K562 (cell line): ENCODE results near the gene RABL6. TPM values are rescaled to one million over a fixed set of nuclear protein-coding genes. Genes with fewer than 3 reads are reported as not detected.

ENCODE experiments used
- ATAC-seq: fragments of 200-7000 bp; cut with Tn5 transposase; 3 replicates; pipeline ENCODE4 v1.9.1; 2020; ENCODE audit warnings: moderate library complexity
- BruUV-seq: library from RNA; stranded (reverse); fragments of 400-500 nt; replicated peaks from 2 replicates; lab custom pipeline; 2021; lab: Mats Ljungman, UMichigan
- CTCF ChIA-PET: fragments of 300-600 bp; formaldehyde crosslinking; extraction: SDS; loops from one replicate; lab custom pipeline; 2021; ENCODE audit warnings: low intra/inter-chr PET ratio; lab: Yijun Ruan, JAX
- POLR2A ChIA-PET: fragments of 300-600, 350-650 bp; sonication (Branson Sonifier 250); formaldehyde crosslinking; extraction: SDS; loops from one replicate; lab custom pipeline; 2021; ENCODE audit warnings: antibody characterized with exemption, inconsistent platforms; lab: Yijun Ruan, JAX
- DNase-seq, 4 experiments: peaks; one replicate each; pipeline versions ENCODE4 v3.0.0 to v3.0.0-alpha.2; 2011 to 2018; ENCODE audit warnings: low spot score in 3 of 4, mixed read lengths in 3 of 4; ENCODE audit errors: extremely low read depth in 1 of 4
- FAIRE-seq: peaks from 2 replicates; lab custom pipeline; 2011; peaks lifted over from hg19 to GRCh38; lab: Jason Lieb, UNC
- H2AFZ ChIP-seq: 2 replicates; pipeline ENCODE4 v1.6.0; 2011; ENCODE audit warnings: low read depth, low read length, control low read depth, inconsistent platforms
- H3K27ac ChIP-seq: fragments of 200-600 bp; 3 replicates; pipeline ENCODE4 v1.8.0; 2011; ENCODE audit warnings: low read depth, mild to moderate bottlenecking, control low read depth, inconsistent platforms, low read length, moderate library complexity, mixed read lengths; ENCODE audit errors: extremely low read depth
- H3K27me3 ChIP-seq, 2 experiments: fragments of 300-600 bp in 1 of 2; 2 replicates in 1 of 2; 3 replicates in 1 of 2; pipeline versions ENCODE4 v1.6.0 to v1.8.0; 2011; ENCODE audit warnings: inconsistent platforms in 2 of 2, low read length in 2 of 2, mild to moderate bottlenecking in 1 of 2, mixed read lengths in 1 of 2, moderate library complexity in 1 of 2; ENCODE audit not compliant: control insufficient read depth in 2 of 2, insufficient read depth in 2 of 2
- H3K36me3 ChIP-seq: fragments of 300-600 bp; 3 replicates; pipeline ENCODE4 v1.8.0; 2011; ENCODE audit warnings: mild to moderate bottlenecking, low read length, inconsistent platforms; ENCODE audit not compliant: control insufficient read depth, insufficient read depth
- H3K4me1 ChIP-seq, 2 experiments: fragments of 200-600 bp in 1 of 2; replicated peaks in 1 of 2; 2 replicates in 1 of 2; 3 replicates in 1 of 2; pipeline versions ENCODE4 v1.5.1 to v1.8.0; 2011; ENCODE audit warnings: inconsistent platforms in 2 of 2, low read length in 2 of 2, mild to moderate bottlenecking in 1 of 2, mixed read lengths in 1 of 2, moderate library complexity in 1 of 2; ENCODE audit not compliant: control insufficient read depth in 2 of 2, insufficient read depth in 2 of 2
- H3K4me2 ChIP-seq: 2 replicates; pipeline ENCODE4 v1.6.1; 2011; ENCODE audit warnings: low read length, control low read depth, inconsistent platforms, mixed read lengths; ENCODE audit not compliant: insufficient read depth
- H3K4me3 ChIP-seq: fragments of 200-600 bp; sonication (generic), shearing (Covaris generic); 2 replicates; pipeline ENCODE4 v1.5.1; 2016; ENCODE audit warnings: control low read depth, inconsistent platforms
- H3K79me2 ChIP-seq: fragments of 200-600 bp; 3 replicates; pipeline ENCODE4 v1.8.0; 2011; ENCODE audit warnings: low read length, inconsistent platforms; ENCODE audit not compliant: control insufficient read depth, insufficient read depth
- H3K9ac ChIP-seq, 2 experiments: 2 replicates each; pipeline versions ENCODE4 v1.6.0 to v1.6.1; 2011; ENCODE audit warnings: low read depth in 2 of 2, low read length in 2 of 2, control low read depth in 1 of 2, inconsistent platforms in 1 of 2, mild to moderate bottlenecking in 1 of 2, mixed read lengths in 1 of 2; ENCODE audit not compliant: insufficient read depth in 1 of 2
- H3K9me1 ChIP-seq: one replicate; pipeline ENCODE4 v1.6.0; 2011; ENCODE audit warnings: inconsistent platforms, mild to moderate bottlenecking, low read length, moderate library complexity; ENCODE audit not compliant: control insufficient read depth, insufficient read depth
- H3K9me3 ChIP-seq: replicated peaks from 2 replicates; pipeline ENCODE4 v1.5.1; 2011; ENCODE audit warnings: low read depth, low read length, inconsistent platforms; ENCODE audit not compliant: control insufficient read depth, insufficient read depth
- H4K20me1 ChIP-seq: replicated peaks from 2 replicates; pipeline ENCODE4 v1.6.1; 2011; ENCODE audit warnings: low read length, inconsistent platforms, mixed read lengths; ENCODE audit not compliant: control insufficient read depth, insufficient read depth
- FOXO4 ChIP-seq: fragments of 450-650 bp; formaldehyde crosslinking; IDR thresholded peaks from 2 replicates; pipeline ENCODE4 v1.4.0; 2020; ENCODE audit warnings: mild to moderate bottlenecking, moderate library complexity
- GATAD2B ChIP-seq: fragments of 450-650 bp; IDR thresholded peaks from 2 replicates; pipeline ENCODE4 v1.6.1; 2017; ENCODE audit warnings: mild to moderate bottlenecking, borderline replicate concordance
- LEF1 ChIP-seq: fragments of 450-650 bp; IDR thresholded peaks from 2 replicates; pipeline ENCODE4 v1.6.1; 2016; ENCODE audit warnings: mild to moderate bottlenecking
- PATZ1 ChIP-seq: fragments of 250-450 bp; sonication (Bioruptor Pico); IDR thresholded peaks from 2 replicates; pipeline ENCODE4 v1.5.0; 2020; ENCODE audit warnings: mild to moderate bottlenecking, borderline replicate concordance
- RBM14 ChIP-seq: fragments of 200-400 bp; formaldehyde crosslinking; IDR thresholded peaks from 2 replicates; pipeline ENCODE4 v1.6.1; 2018; ENCODE audit warnings: low read depth, mild to moderate bottlenecking, low read length, moderate library complexity, borderline replicate concordance; ENCODE audit not compliant: insufficient read depth
- ZNF133 ChIP-seq: fragments of 250-450 bp; sonication (Bioruptor Pico); IDR thresholded peaks from 2 replicates; pipeline ENCODE4 v1.4.0; 2020; ENCODE audit warnings: mild to moderate bottlenecking
- ZNF217 ChIP-seq: sonication (generic); formaldehyde crosslinking; IDR thresholded peaks from 2 replicates; pipeline ENCODE4 v1.8.0; 2022; ENCODE audit warnings: mild to moderate bottlenecking, missing genetic modification reagents
- ZNF280B ChIP-seq: fragments of 250-450 bp; sonication (Bioruptor Pico); IDR thresholded peaks from 2 replicates; pipeline ENCODE4 v1.5.1; 2021; ENCODE audit warnings: mild to moderate bottlenecking
- WGBS: fragments of 100-300 bp; shearing (Covaris generic); methylation state at CpG from one replicate; pipeline ENCODE4 v1.1.6; 2016; ENCODE audit warnings: low coverage, mixed read lengths; ENCODE audit not compliant: insufficient coverage; ENCODE audit errors: missing lambda C conversion rate; 5-methylcytosine and 5-hydroxymethylcytosine counted together
- in situ Hi-C: fragments of 300-500 bp; cut with MboI; formaldehyde crosslinking; loops from 4 replicates; pipeline ENCODE4 v1.15.0; 2018; ENCODE audit warnings: inconsistent platforms, mixed read lengths
- intact Hi-C: fragments of 100-400 bp; cut with micrococcal nuclease; formaldehyde crosslinking; loops from 2 replicates; pipeline ENCODE4 v1.14.2; 2022
- polyA plus RNA-seq, 8 experiments: library from polyadenylated mRNA; depleted of rRNA in 4 of 8; stranded (reverse) in 5 of 8; unstranded in 3 of 8; fragments of >200 nt; fragmentation: Nextera tagmentation in 2 of 8; fragmentation: Illumina TruSeq in 1 of 8; extraction: Ambion mirVana in 2 of 8; extraction: Trizol in 1 of 8; gene quantifications; 2 replicates each; pipeline versions ENCODE4 v1.2.1 to v1.2.3, GENCODE V29; 2011 to 2014; ENCODE audit warnings: inconsistent platforms in 1 of 8, missing spikeins in 1 of 8
- total RNA-seq, 7 experiments: library from RNA; depleted of rRNA in 6 of 7; stranded (reverse); fragments of >200 nt in 6 of 7; fragmentation: Illumina TruSeq in 2 of 7; extraction: Trizol in 2 of 7; gene quantifications; 2 replicates each; pipeline versions ENCODE4 v1.2.1 to v1.2.3, GENCODE V29; 2011 to 2021; ENCODE audit warnings: low replicate concordance in 1 of 7

Gene RABL6
- total and polyA plus RNA-seq, 9 of the 15 experiments (the other 6 are each of a cell fraction or from before 2014, with no cell fraction given): 5.6 to 181 (median 84.5) TPM

GRCh38 chr9:136771907-136772415 lies 35.8 kb upstream of the RABL6 start:
- TF ChIP-seq ZNF280B (CRISPR knock-in tag): no peak
- no TSS peak for BruUV-seq
- WGBS: 33% methylated on average over 3 of the region's 3 CpGs
- Histone ChIP-seq H3K9me1 (no peaks in the 10 kb centered on the region), H3K27ac (no peak overlapping the region), H3K4me3 (no peak overlapping the region), H3K36me3 (no peaks in the 10 kb centered on the region), H3K9ac (no peak overlapping the region), H4K20me1 (no peaks in the 10 kb centered on the region), H3K27me3 (peaks cover 0 to 5% of the 10 kb centered on the region in 2 experiments; a peak in 1 of 5 replicates), H2AFZ (no peak overlapping the region), H3K4me1 (peaks cover 7 to 13% of the 10 kb centered on the region in 2 experiments; a peak in 4 of 5 replicates), H3K4me2 (no peak overlapping the region), H3K9me3 (peaks cover 11% of the 10 kb centered on the region), H3K79me2 (no peaks in the 10 kb centered on the region)
- ChIA-PET POLR2A (interaction anchor here (1.1 kb wide), 1 partner anchor 44 kb away, joined by 3 read pairs; no protein-coding TSS in a partner anchor), CTCF (interaction anchor here (1.3 kb wide), 1 partner anchor 11 kb away, joined by 7 read pairs; no protein-coding TSS in a partner anchor)
- no peak for ATAC-seq
- no peak for DNase-seq
- intact Hi-C loops (no loop called here), in situ Hi-C loops (loop anchor here (5.0 kb wide), 1 partner anchor 265 kb away; no protein-coding TSS in a partner anchor)
- no peak for FAIRE-seq

- Histone ChIP-seq H3K9ac (no peak overlapping the region), H3K79me2 (no peaks in the 10 kb centered on the region), H4K20me1 (no peaks in the 10 kb centered on the region), H3K4me1 (peaks cover 0 to 8% of the 10 kb centered on the region in 2 experiments; a peak in 3 of 5 replicates), H2AFZ (peak overlapping the region; percentile 94), H3K4me3 (no peak overlapping the region), H3K4me2 (no peak overlapping the region), H3K27me3 (no peaks in the 10 kb centered on the region), H3K36me3 (no peaks in the 10 kb centered on the region), H3K27ac (no peak overlapping the region), H3K9me1 (no peaks in the 10 kb centered on the region), H3K9me3 (peaks cover 11% of the 10 kb centered on the region)
- POLR2A ChIA-PET: no interaction called here
- ATAC-seq (peak; percentile 94), FAIRE-seq (peak; percentile 62), DNase-seq (peak; percentile 66 to 78 (median 72))
- in situ Hi-C loops: loop anchor here (5.0 kb wide), 1 partner anchor 264 kb away; no protein-coding TSS in a partner anchor
- 45% methylated on average over 7 of the region's 7 CpGs for WGBS
- no TSS peak for BruUV-seq
- CTCF ChIA-PET: no interaction called here
- intact Hi-C loops: no loop called here
- no peak for TF ChIP-seq ZNF133 (CRISPR knock-in tag)
- no peak for TF ChIP-seq ZNF217 (CRISPR knock-in tag)
- no peak for TF ChIP-seq PATZ1 (CRISPR knock-in tag)
- TF ChIP-seq GATAD2B: no peak
- TF ChIP-seq LEF1: no peak
- TF ChIP-seq RBM14: no peak
- no peak for TF ChIP-seq FOXO4
These were observed 34.2 kb upstream of the RABL6 start for GRCh38 chr9:136773386-136774044.
